HG02943 (cell line): ENCODE data around the gene MACF1.
"Not testable (repeated sequence)": the region's sequence is repeated elsewhere in the genome, so short reads cannot be mapped to it uniquely, and the experiment has no call there.

ENCODE experiments used
- ATAC-seq: cut with Tn5 transposase; IDR thresholded peaks from one replicate; pipeline ENCODE4 v1.9.1; 2021; ENCODE audit warnings: mild to moderate bottlenecking, low read depth, moderate library complexity; ENCODE audit not compliant: unreplicated experiment

The MACF1 gene

DNA sequence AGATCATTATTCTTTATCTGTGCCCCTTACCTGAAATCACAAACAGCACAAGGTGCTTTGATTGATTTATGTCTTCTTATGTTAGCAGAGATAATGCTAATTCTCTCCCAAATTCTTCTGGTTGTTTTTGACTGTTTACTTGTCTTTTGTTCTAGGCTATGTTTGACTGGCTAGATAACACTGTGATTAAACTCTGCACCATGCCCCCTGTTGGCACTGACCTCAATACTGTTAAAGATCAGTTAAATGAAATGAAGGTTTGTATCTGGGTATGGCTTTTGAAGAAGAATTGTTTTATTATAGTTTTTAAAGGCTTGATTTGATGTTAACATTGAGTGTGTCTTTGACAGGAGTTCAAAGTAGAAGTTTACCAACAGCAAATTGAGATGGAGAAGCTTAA is 237.3 kb downstream of the MACF1 start:
- ATAC-seq = no peak

GRCh38 chr1:39445573-39445972 is 241.1 kb downstream of the MACF1 start:
- ATAC-seq = no peak

- no peak for ATAC-seq
Observed at GRCh38 chr1:39446986-39447567, 242.6 kb downstream of the MACF1 start.

GRCh38 chr1:39450041-39450440 is 245.5 kb downstream of the MACF1 start:
- ATAC-seq = not testable (repeated sequence)

GRCh38 chr1:39450956-39451606 is 246.6 kb downstream of the MACF1 start:
- no peak for ATAC-seq

DNA sequence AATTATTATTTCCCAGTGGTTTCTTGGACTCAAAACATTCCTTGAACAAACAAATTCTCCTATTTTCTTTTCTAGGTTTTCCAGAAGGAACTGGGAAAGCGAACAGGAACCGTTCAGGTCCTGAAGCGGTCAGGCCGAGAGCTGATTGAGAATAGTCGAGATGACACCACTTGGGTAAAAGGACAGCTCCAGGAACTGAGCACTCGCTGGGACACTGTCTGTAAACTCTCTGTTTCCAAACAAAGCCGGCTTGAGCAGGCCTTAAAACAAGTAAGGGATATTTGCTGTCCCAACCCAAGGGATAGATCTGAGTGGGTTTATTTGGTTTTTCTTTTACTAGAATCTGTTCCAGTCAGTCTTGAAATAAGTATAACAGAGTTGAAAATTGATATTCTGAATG is 247.6 kb downstream of the MACF1 start:
- no peak for ATAC-seq

DNA sequence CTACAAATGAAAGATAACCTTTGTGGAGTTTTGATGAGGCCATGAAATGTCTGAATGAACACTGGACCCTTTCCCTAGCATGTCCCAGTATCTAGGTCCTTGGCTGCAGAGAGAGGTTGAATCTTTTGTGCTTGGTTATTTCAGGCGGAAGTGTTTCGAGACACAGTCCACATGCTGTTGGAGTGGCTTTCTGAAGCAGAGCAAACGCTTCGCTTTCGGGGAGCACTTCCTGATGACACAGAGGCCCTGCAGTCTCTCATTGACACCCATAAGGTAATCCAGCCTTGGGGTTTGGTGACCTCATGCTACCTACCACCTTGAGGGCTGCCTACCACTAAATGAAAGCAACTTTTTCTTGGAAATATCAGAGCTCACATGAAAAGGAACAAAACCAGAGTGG is 248.0 kb downstream of the MACF1 start:
- no peak for ATAC-seq

GRCh38 chr1:39453603-39454002 is 249.1 kb downstream of the MACF1 start:
- no peak for ATAC-seq

GRCh38 chr1:39458991-39459390 is 254.5 kb downstream of the MACF1 start:
- ATAC-seq = no peak

DNA sequence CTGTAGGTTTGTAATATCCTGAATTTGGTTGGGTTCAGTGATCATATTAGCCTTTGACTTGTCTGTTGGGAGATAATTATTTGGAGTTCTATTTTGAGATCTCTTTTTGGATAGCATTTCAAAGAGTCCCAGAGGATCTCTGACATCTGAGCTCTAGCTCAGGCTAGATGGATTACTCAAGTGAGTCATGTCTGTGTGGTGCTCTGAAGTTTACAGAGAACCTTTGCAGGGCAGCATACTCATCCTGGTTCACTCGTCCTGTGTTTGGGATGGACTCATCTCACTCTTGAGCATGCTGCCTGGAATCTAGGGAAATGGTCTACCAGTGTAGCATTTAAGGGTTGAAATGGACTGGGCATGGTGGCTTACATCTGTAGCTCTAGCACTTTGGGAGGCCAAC is 257.6 kb downstream of the MACF1 start:
- no peak for ATAC-seq

GRCh38 chr1:39466413-39467107 is 262.1 kb downstream of the MACF1 start:
- no peak for ATAC-seq

DNA sequence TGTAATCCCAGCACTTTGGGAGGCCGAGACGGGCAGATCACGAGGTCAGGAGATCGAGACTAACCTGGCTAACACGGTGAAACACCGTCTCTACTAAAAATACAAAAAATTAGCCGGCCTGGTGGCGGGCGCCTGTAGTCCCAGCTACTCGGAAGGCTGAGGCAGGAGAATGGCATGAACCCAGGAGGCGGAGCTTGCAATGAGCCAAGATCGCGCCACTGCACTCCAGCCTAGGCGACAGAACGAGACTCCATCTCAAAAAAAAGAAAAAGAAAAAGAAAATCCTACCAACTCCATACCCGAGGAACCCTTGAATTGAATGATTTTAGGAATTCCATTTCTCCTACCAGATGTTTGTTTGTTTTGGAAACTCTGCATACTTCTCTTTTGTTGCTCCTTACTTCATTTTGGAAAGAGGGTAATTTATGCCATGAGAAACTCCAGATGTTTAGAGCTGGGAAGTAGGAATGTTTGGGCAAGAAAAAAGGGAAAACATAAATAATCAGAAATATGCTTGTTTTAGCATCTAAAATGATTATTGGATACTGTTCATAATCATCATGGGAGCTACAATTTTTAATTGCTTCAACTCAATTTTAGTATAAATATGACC is 262.7 kb downstream of the MACF1 start:
- not testable (repeated sequence) for ATAC-seq

DNA sequence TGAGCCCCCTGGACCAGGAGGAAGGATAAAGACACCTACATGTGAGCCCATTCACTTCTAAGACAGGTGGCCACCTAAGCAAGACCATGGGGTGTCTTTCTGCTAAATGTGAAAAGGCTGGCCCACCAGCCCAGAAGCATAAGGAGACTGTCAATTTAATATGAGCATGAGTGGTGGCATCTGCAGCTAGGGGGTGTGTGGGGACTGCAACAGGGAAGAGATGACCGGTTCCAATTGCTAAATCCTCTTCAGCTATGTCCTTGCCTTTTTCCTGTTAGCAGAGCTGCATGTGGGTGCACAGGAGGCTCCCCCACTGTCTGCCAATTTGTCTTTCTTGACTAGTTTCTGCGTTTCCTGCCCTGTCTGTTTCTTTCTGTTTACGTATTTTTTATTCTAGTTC is 264.7 kb downstream of the MACF1 start:
- no peak for ATAC-seq

DNA sequence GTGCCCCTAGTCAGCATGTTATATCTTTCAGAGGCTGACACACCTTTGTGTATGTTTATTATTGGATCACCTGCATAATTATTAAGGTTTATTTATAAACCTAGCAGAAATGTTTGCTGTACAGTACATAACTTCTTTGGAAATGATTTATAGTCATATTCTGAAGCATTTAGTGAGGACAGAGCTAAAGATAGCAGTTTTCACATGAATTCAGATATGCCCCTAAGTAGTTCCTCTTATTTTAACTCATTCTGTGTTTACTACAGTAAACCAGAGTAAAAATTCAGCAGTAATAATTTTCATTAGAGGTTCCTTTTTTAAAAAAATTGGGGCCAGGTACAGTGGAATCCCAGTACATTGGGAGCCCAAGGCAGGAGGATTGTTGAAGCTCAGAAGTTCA is 265.5 kb downstream of the MACF1 start:
- no peak for ATAC-seq

DNA sequence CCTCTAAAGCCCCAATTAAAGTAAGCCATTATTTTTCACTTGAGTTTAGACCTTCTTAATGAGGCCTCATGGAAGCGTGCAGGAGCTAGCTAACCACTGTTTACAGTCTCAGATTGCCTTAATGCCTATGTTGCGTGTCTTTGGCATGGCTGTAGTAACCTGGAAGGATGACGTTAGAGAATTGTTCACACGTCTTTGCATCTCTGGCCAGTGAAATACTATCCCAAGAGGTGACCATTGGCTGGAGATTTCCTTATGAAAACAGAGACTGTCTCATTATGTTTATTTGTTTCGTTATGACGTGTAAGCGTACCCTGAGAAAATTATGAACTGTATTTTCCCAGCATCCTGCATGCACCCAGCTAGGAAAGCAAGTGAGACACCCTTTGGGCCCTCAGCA is 268.3 kb downstream of the MACF1 start:
- no peak for ATAC-seq

- ATAC-seq = no peak
Observed at GRCh38 chr1:39473324-39473723, 268.8 kb downstream of the MACF1 start.

- no peak for ATAC-seq
Observed at GRCh38 chr1:39474810-39475209, 270.3 kb downstream of the MACF1 start.

GRCh38 chr1:39475551-39475950 is 271.1 kb downstream of the MACF1 start:
- not testable (repeated sequence) for ATAC-seq

DNA sequence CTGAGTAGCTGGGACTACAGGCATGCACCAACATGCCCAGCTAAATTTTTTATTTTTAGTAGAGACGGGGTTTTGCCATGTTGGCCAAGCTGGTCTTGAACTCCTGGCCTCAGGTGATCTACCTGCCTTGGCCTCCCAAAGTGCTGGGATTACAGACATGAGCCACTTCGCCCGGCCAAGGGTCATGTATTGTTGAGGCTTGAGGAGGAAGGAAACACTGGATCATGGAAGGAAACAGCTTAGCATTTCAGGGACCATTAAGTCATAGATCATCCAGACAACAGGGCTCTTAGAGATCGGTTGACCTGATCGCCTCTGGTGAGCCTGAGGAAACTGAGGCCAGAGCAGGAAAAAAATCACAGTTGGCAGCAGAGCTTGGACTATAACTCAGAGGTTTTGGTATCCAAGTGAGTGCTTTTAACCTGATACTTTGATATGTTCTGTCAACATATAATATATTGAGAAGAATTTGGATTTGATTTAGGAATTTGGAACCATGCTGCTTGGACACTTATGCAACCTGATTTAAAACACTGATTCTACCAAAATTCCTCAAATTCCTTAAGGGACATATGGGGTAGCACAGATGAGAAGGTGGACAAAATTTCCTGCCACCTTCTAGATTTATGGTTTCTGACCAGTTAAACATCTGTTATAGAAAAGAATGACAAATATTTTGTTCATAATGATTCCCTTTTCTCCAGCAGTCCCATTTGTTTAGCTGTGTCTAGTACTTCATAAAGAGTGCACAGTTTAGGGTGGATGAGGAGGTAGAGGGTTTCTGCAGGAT is 273.8 kb downstream of the MACF1 start:
- no peak for ATAC-seq

DNA sequence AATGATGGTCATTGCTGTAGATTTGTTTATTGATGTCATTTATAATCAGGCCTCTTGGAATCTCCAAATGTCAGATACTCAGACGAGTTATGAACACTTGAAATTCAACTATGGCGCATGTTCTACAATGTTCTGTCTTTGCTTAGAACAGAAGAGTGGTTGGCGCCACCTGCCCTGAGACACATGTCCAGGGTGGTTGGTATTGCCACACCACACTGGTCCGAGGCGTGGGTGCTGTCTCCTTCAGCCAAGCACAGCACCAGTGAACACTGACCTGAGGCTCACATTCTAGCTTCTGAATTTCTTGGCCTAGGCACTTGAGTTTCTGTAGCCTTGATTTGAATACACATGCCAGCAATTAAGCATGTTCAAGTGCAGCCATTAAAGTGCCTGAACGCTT is 276.8 kb downstream of the MACF1 start:
- no peak for ATAC-seq

DNA sequence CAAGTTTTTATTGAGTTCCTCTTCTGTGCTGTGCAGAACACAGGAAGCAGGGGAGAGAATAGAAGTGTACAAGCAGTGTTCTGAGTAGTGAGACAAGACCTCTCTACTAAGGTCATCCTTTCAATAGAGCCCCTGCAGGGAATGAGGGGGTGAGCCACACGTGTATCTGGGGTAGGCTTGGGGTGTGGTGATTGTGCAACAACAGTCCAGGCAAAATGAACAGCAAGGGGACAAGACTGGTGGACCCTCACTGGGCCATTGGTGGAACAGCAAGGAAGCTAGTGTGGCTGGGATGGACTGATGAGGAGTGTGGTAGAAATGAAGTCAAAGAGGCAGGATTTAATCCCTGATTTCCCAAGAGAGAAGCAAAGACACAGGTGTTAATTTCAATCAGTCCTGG is 278.8 kb downstream of the MACF1 start:
- ATAC-seq = no peak
